Fibroblast of lung (primary cell): Measurements from ENCODE around the gene APRT. TPM values are rescaled to one million over a fixed set of nuclear protein-coding genes. Genes with fewer than 3 reads are reported as not detected.

Source experiments
- DNase-seq, 2 donors: peaks; one replicate each; pipeline versions ENCODE4 v3.0.0 to v3.0.0-alpha.2; 2010; ENCODE audit warnings: low read depth in 2 of 2
- H2AFZ ChIP-seq: 2 replicates; pipeline ENCODE4 v1.5.1; 2012; ENCODE audit warnings: low read length, control low read depth, inconsistent platforms
- H3K27ac ChIP-seq: 2 replicates; pipeline ENCODE4 v1.5.1; 2011; ENCODE audit warnings: low read length, control low read depth; ENCODE audit not compliant: insufficient read depth
- H3K27me3 ChIP-seq: 2 replicates; pipeline ENCODE4 v1.5.1; 2011; ENCODE audit warnings: mild to moderate bottlenecking, low read length; ENCODE audit not compliant: control insufficient read depth, insufficient read depth
- H3K36me3 ChIP-seq: 2 replicates; pipeline ENCODE4 v1.5.1; 2011; ENCODE audit warnings: low read length; ENCODE audit not compliant: control insufficient read depth, insufficient read depth
- H3K4me1 ChIP-seq: 2 replicates; pipeline ENCODE4 v1.5.1; 2011; ENCODE audit warnings: low read length; ENCODE audit not compliant: control insufficient read depth, insufficient read depth; ENCODE audit errors: extremely low read depth
- H3K4me2 ChIP-seq: 2 replicates; pipeline ENCODE4 v1.5.1; 2011; ENCODE audit warnings: low read length, control low read depth; ENCODE audit not compliant: insufficient read depth; ENCODE audit errors: extremely low read depth
- H3K4me3 ChIP-seq, 4 experiments: fragments of 200-600 bp in 1 of 4; sonication (generic) in 1 of 4; replicated peaks in 1 of 4; 2 replicates each; pipeline ENCODE4 v1.5.1; 2011 to 2016; ENCODE audit warnings: low read length in 4 of 4, low read depth in 3 of 4, mild to moderate bottlenecking in 3 of 4, control low read depth in 2 of 4, inconsistent platforms in 1 of 4, mixed read lengths in 1 of 4; ENCODE audit not compliant: insufficient read depth in 1 of 4; ENCODE audit errors: control extremely low read depth in 1 of 4
- H3K79me2 ChIP-seq: 2 replicates; pipeline ENCODE4 v1.5.1; 2012; ENCODE audit warnings: mild to moderate bottlenecking, low read length, inconsistent platforms; ENCODE audit not compliant: control insufficient read depth, insufficient read depth
- H3K9ac ChIP-seq: 2 replicates; pipeline ENCODE4 v1.5.1; 2011; ENCODE audit warnings: mild to moderate bottlenecking, low read length, control low read depth; ENCODE audit not compliant: insufficient read depth
- H3K9me3 ChIP-seq: 2 replicates; pipeline ENCODE4 v1.5.1; 2012; ENCODE audit warnings: low read depth, low read length; ENCODE audit not compliant: control insufficient read depth, insufficient read depth
- H4K20me1 ChIP-seq: 2 replicates; pipeline ENCODE4 v1.5.1; 2011; ENCODE audit warnings: low read length; ENCODE audit not compliant: control insufficient read depth, insufficient read depth; ENCODE audit errors: extremely low read depth
- EZH2 ChIP-seq: IDR thresholded peaks from 2 replicates; pipeline ENCODE4 v1.5.1; 2012; ENCODE audit warnings: low read length, control low read depth, mild to moderate bottlenecking; ENCODE audit errors: missing control alignments
- polyA plus RNA-seq, 2 donors: library from polyadenylated mRNA; depleted of rRNA in 1 of 2; stranded (reverse) in 1 of 2; unstranded in 1 of 2; fragments of >200 nt; gene quantifications; 2 replicates each; pipeline ENCODE4 v1.2.1, GENCODE V29; 2011 to 2012; ENCODE audit warnings: missing spikeins in 1 of 2
- total RNA-seq: library from RNA; depleted of rRNA; stranded (reverse); fragments of >200 nt; gene quantifications from 2 replicates; pipeline ENCODE4 v1.2.1, GENCODE V29; 2014
- TF ChIP-seq, protein P1 (sequence below), 2 donors: IDR thresholded peaks in 1 of 2; conservative IDR thresholded peaks in 1 of 2; 1 replicate in 1 of 2; 2 replicates in 1 of 2; pipeline ENCODE4 v1.5.1; 2011 to 2012; ENCODE audit warnings: low read length in 2 of 2, control low read depth in 1 of 2, inconsistent platforms in 1 of 2, low read depth in 1 of 2, mild to moderate bottlenecking in 1 of 2

Gene APRT
- total and polyA plus RNA-seq, 2 donors (not counting 1 experiment from before 2014, with no cell fraction given): 39.2 to 95.6 TPM

DNA sequence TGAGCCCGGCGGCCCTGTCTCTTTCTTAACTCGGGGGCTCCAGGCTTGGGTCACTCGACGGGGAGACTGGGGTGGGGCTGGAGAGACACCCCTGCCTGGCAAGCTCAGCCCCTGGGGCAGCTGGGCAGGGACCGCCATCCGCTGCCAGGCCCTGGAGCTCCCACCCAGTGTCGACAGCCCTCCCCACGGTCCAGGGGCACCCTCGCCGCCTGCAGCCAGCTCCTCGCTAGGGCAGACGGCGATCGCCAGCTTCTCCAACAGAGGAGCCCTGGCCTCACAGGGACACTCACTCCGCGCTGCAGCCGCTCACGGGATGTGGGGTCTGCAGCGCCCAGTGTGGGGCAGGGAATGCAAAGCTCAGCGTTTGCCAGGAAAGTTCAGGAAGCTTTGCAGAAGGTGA lies 16.0 kb upstream of the APRT start:
- no peaks in the 10 kb centered on the region for H3K79me2 ChIP-seq
- H3K27ac ChIP-seq: no peak overlapping the region
- no peaks in the 10 kb centered on the region for H3K36me3 ChIP-seq
- H3K4me2 ChIP-seq: no peak overlapping the region
- H3K4me3 ChIP-seq: no peak overlapping the region
- H3K9ac ChIP-seq: no peak overlapping the region
- no peaks in the 10 kb centered on the region for H3K4me1 ChIP-seq
- no peaks in the 10 kb centered on the region for H3K9me3 ChIP-seq
- TF ChIP-seq EZH2: no peak
- TF ChIP-seq, protein P1, sequence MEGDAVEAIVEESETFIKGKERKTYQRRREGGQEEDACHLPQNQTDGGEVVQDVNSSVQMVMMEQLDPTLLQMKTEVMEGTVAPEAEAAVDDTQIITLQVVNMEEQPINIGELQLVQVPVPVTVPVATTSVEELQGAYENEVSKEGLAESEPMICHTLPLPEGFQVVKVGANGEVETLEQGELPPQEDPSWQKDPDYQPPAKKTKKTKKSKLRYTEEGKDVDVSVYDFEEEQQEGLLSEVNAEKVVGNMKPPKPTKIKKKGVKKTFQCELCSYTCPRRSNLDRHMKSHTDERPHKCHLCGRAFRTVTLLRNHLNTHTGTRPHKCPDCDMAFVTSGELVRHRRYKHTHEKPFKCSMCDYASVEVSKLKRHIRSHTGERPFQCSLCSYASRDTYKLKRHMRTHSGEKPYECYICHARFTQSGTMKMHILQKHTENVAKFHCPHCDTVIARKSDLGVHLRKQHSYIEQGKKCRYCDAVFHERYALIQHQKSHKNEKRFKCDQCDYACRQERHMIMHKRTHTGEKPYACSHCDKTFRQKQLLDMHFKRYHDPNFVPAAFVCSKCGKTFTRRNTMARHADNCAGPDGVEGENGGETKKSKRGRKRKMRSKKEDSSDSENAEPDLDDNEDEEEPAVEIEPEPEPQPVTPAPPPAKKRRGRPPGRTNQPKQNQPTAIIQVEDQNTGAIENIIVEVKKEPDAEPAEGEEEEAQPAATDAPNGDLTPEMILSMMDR (conservative IDR thresholded peaks at IDR 0.05 in 1 of 2, IDR thresholded peaks at IDR 0.05 in 1 of 2; ENCODE audit: low read depth in 1 of 2, low read length in 2 of 2): no peak
- H3K27me3 ChIP-seq: no peaks in the 10 kb centered on the region
- no peak for DNase-seq
- H2AFZ ChIP-seq: no peak overlapping the region
- H4K20me1 ChIP-seq: no peaks in the 10 kb centered on the region

DNA sequence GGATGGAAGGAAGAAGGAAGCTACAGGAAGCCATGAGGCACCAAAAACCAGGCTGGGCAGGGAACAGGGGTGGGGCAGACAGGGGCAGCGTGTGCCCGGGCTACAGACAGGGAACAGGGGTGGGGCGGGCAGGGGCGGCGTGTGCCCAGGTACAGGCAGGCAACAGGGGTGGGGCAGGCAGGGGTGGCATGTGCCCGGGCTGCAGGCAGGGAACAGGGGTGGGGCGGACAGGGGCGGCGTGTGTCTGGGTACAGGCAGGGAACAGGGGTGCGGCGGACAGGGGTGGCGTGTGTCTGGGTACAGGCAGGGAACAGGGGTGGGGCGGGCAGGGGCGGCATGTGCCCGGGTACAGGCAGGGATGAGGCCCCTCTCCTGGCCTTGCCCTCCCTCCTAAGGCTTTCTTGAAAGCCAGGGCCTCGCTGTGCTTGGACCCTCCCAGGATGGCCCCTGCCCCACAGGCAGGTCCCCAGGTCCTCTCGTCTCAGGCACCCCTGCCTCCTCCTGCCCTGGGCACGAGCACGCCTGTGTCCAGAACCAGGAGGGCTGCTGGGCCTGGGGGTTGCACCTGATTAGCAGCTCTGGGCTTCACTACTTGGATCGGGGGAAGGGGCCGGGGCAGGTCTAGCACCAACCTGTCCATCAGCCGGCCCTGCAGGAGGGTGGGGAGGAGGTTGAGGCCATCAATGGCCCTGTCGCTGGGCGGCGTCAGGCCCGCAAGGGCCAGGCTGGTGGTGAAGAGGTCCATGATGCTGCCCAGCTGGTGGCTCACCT lies 14.5 kb upstream of the APRT start:
- DNase-seq: no peak
- H3K9ac ChIP-seq: no peak overlapping the region
- no peaks in the 10 kb centered on the region for H3K27me3 ChIP-seq
- no peak overlapping the region for H3K27ac ChIP-seq
- no peaks in the 10 kb centered on the region for H3K79me2 ChIP-seq
- no peaks in the 10 kb centered on the region for H4K20me1 ChIP-seq
- TF ChIP-seq, protein P1 (conservative IDR thresholded peaks at IDR 0.05 in 1 of 2, IDR thresholded peaks at IDR 0.05 in 1 of 2; ENCODE audit: low read depth in 1 of 2, low read length in 2 of 2): no peak
- no peak for TF ChIP-seq EZH2
- H3K36me3 ChIP-seq: peaks cover 4% of the 10 kb centered on the region
- no peaks in the 10 kb centered on the region for H3K9me3 ChIP-seq
- no peak overlapping the region for H3K4me2 ChIP-seq
- no peaks in the 10 kb centered on the region for H3K4me1 ChIP-seq
- H2AFZ ChIP-seq: no peak overlapping the region
- H3K4me3 ChIP-seq: no peak overlapping the region

DNA sequence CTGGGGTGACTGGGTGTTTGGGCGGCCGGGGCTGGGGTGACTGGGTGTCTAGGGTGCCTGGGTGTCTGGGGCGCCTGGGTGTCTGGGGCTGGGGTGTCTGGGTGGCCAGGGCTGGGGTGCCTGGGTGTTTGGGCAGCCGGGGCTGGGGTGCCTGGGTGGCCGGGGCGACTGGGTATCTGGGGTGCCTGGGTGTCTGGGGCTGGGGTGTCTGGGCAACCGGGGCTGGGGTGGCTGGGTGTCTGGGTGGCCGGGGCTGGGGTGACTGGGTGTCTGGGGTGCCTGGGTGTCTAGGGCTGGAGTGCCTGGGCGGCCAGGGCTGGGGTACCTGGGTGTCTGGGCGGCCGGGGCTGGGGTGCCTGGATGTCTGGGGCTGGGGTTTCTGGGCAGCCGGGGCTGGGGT lies 13.4 kb upstream of the APRT start:
- Histone ChIP-seq H3K27ac (no peak overlapping the region), H3K9ac (no peak overlapping the region), H3K4me3 (no peak overlapping the region), H3K9me3 (no peaks in the 10 kb centered on the region), H3K36me3 (peaks cover 8% of the 10 kb centered on the region), H2AFZ (no peak overlapping the region), H3K4me2 (no peak overlapping the region), H3K4me1 (no peaks in the 10 kb centered on the region), H3K27me3 (no peaks in the 10 kb centered on the region), H4K20me1 (no peaks in the 10 kb centered on the region), H3K79me2 (no peaks in the 10 kb centered on the region)
- no peak for DNase-seq
- TF ChIP-seq, protein P1 (conservative IDR thresholded peaks at IDR 0.05 in 1 of 2, IDR thresholded peaks at IDR 0.05 in 1 of 2; ENCODE audit: low read depth in 1 of 2, low read length in 2 of 2): no peak
- TF ChIP-seq EZH2: no peak
